NCI-H2029 (cell line): Measurements from ENCODE around the gene ARHGEF40.

Experiments
- DNase-seq: peaks from one replicate; lab custom pipeline; 2025; lab: John Stamatoyannopoulos, UW

Gene ARHGEF40

DNA sequence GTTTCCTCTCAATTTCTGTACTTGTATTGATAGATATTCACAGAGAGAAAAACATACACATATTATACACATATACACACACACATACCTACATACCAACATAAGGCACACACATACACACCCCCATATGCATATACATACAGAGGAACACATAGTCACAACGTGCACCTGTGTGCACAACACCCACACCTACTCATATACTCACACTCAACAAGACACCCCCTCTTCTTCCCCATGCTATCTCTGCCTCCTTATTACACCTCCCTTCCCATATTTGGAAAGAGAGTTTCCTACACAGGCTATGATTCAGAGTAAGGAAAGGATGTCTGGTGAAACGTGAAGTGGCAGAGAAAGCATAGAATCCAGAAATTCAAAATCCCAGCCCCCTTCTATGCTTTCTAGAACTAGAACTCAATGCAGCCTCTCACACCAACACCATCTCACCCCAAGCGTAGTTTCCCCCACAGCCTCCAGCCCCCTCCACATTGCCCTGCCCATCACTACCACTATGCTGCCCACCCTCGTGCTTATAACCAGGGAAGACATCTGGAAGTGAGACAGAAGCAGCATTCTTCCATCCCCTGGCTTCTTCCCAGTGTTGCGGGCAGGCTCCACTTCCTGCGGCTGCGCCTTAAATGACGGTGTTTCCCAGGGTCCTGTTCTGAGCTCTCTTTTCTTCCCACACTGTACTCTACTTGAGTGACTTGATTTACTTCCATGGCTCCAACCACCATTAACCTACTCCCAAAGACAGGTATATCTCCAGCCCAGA lies 10.1 kb upstream of the ARHGEF40 start:
- no peak for DNase-seq

DNA sequence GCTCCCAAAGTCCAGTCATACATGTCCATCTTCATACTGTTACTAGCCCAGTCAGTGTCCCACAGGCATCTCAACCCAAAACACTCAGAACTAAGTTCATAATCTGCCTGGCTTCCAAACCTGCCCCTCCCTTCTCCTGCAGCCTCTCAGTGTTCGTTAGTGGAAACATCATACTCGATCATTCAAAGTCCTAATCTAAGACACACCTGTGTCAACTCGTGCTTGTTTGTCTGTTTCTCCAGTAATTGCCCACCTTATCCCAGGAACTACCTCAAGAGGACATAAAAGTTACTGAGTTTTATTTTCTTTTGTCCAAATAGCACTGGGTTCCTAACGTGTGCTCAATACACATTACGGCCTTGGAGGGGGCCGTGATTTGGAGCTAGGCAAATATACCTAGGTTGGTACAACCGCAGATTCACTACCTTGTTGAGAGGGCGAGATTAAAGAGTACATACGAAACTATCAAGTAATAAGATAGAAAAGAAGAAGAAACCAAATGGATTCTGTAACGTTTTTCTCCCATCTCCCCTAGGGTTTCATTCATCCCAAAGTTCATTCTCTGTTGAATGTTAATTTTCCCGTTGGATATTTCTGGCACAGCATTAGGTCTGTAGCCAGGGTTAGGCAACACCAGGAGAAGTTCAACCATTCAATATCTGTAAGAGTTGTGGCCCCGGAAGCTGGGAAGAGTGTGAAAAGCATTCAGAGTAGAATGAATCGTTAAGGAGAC lies 9.3 kb upstream of the ARHGEF40 start:
- DNase-seq, result no peak

DNA sequence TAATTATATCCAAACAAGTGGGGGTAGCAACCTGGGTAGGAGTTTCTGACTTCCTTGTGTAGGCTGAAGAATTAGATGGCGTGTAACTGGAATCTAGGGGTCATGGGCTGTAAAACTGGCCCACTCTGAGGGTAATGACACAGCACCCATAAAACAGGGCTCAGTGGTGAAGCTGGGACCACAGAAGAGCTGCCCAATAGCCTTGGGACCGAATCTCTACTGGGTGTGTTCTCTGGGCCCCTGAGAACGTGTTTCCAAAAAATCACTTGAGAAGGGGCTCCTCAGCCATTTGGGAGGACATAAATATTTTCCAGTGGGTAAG lies 8.8 kb upstream of the ARHGEF40 start:
- DNase-seq, result no peak

DNA sequence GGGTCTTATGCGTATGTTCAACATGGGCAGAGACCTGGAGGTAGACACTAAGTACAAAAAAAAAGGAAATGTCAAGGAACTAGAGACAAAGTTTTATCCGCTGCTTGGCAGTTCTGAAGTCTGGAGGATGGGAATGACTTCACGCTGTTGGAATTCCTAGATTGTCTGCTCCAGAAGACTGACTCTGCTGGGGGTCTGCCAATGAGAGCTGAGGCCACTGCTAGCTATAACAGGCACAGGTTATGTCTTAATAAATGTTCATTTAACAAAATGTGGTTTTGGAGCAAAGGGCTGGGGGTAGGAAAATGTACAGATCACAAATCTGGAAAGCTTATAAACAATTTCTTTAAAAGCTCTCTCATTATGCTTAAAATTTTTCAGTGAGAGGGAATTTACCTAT lies 6.6 kb upstream of the ARHGEF40 start:
- no peak for DNase-seq

DNA sequence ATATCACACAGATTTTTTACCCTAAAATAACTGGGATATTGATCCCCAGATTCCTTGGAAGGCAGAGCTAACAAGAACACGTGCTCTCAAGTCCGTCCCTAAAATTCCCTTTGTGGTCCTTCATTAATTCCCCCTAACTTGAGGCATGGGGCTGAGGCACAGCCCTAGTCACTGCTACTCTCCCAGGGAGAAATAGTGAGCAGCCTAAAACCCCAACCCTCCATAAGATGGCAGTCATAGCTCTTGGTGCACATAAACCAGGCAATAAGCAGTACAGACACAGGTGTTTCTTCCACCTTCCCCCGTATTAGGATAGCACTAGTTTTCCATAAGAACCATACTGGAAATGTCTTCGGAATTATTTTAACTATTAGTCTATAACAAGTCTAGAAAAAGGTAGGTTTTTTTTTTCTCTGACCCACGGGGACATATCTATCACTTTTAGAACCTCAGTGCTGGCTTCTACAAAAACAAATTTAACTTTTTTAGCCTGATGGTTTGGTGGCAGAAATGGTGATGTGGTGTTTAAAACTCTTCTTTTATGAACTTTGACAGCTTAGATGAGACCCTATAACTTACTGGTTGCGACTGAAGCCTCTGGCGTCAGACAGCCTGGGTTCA lies 3.1 kb upstream of the ARHGEF40 start:
- DNase-seq, result no peak

DNA sequence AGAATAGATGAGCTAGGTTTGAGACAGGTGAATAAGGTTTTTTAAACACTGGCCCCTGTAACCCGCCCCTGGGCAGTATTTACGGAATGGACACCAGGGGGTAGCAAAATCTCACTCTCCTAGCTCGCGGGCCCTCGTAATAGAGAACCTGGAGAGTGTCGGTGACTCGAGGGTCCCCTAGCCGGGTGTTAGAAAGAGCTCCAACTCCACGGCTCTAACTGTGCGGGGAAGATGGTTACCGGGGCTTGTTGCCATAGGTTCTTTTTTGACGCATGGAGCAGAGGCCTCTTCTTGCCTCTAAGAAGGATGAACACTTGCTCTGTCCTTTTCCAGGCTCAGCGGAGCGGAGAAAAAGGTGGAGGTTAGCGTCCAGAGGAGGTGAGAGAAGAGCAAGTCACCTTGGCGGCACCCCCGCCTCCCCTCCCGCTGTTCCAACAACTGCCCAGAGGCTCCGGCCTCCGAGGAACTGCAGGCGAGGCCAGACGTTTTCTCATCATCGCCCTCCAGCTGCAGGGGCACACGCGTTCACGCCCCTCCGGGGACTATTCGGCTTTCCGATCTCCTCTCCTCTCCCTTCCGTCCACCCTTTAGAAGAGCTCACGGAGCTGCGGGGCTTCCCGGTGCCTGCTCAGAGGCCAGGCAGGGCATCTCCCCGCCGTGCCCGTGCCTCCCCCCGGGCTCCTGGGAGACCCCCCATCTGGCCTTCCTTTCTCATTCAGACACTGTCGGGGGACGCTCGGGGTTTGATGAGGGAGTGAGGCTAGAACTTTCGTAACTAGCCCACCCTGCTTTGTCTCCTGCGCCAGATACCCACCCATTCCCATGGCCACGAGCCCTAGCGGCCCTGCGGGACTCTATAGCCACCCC lies 1.4 kb upstream of the ARHGEF40 start:
- peak; percentile 31 for DNase-seq

DNA sequence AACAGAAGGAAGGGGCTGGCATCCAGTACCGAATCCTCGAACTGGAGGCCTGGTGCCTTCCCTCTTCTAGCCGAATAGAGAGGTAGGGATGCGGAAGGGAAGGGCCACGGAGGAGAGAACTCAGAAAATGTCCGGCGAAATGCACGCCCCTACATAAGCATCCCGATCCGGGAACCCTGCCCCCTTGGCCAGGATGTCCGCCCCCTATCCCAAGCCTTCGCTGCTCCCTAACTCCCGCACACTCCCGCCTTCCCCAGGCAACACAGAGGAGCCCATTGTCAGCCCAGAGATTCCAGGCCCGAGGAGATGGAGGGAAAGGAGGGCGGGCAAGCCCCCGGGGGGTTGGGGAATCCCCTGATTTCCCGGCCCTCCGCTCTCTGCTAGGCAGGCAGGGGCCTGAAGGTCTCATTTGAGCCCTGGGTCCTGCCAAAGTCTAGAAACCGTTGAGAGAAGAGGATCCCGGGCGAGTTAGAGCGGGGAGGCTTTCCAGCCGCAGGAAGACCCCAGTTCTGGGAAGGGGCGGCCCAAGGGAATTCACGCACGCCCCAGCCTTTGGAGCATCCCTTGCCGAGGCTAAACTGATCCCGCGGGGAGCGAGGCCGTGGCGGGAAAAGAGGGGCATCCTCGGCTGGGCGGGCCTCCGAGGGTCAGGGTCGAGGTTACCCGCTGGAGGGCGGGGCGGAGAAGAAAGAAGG lies 569 bp upstream of the ARHGEF40 start:
- no peak for DNase-seq

DNA sequence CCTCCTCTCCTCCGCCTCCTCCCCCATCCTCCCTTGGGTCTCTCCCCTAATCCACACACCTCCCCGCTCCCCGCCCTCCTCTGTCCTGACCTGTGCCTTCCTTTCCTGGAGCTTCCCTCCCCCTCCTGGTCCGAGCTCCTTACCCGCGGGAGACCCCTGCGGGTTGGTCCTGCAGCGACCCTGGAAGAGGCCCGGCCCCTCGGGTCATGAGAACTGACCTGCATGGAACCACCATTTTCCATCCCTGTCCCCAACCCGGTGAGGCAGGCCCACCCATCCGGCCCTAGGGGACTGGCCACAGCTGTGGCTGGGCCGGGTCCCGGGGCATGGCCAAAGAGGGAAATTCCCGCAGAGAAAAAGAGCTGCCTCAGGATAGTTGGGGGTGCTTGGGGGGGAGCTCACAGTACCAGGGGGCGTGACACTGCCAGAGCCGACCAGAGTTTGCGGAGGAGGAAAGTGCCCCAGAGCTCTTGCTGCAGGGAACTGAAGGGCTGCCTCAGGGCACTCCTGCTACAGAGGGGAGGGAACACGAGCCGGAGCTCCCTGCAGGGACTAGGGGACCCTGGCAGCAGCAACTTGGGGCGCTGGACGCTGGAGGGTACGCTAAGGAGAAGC lies 613 bp downstream of the ARHGEF40 start:
- DNase-seq, result no peak

DNA sequence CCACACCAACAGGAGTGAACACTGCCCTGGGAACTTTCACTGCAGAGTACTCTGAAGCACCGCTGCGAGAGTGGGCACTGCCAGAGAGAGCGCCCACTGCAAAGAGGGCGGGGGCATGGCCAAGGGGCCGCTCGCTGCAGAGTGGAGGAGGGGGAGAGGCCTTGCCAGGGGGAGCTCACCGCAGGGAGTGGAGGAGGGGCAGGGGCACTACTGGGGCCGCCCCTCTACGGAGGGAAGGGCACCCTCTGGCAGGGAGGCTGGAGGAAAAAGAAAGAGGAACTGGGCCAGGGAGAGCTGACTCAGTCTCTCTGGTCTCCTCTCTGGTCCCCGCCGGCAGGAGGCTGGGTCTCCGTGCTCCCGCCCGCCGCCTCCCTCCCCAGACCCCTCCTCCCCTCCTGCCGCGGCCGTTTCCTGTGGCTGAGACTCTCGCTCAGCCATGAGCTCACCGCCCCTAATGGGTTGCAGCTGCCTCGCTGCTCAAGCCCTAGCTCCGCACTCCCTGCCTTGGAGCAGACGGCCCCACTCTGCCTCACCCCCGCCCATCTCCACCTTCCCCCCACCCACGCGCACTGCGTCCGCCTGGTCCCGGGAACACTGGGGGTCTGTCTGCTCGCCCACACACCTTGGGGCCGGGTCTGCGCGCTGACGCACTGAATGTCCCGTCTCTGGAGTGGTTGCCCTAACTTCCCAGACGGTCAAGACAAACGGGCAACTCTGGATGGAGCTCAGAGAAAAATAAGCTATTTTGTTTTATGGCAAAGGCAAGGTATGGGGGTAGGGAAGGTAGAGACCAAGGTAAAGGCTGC lies 1.3 kb downstream of the ARHGEF40 start:
- DNase-seq, result peak; percentile 84

DNA sequence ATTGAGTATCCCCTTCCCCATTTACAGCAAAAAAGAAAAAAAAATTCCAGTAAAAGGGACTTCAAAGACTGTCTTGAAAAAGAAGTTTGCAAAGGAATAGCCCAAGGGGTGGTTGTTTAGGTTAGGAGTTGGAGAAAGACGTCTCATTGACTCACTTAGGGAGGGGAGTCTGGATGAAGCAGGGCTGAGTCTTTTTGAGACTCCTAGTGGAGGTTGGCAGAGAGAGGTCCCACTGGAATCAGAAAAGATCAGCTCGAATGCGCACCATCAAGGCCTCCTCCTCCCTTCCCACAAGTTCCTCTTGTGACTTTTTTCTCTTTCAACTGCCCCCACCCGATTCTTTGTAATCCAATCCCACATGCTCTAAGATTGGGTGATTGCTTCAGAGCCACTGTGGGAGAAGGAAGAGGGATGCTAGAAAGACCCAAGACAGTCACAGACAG lies 1.9 kb downstream of the ARHGEF40 start:
- no peak for DNase-seq

DNA sequence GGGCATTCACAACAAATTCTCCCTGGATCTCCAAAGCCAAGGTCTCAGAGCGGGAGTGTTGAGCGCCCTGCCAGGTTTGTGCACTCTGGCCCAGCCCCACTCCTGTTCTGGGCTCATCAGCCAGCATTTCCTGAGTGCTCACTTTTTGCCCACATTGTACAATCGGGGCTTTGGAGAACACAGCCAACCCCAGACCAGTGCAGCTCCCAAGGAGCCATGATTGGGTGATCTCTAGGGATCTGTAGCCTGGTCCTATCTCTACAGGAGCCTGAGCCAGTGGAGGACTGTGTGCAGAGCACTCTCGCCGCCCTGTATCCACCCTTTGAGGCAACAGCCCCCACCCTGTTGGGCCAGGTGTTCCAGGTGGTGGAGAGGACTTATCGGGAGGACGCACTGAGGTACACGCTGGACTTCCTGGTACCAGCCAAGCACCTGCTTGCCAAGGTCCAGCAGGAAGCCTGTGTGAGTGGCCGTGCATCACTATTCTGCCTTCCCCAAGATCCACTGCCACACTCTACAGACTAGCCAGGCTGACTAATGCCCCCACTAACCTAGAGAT lies 2.8 kb downstream of the ARHGEF40 start:
- peak; percentile 29 for DNase-seq

DNA sequence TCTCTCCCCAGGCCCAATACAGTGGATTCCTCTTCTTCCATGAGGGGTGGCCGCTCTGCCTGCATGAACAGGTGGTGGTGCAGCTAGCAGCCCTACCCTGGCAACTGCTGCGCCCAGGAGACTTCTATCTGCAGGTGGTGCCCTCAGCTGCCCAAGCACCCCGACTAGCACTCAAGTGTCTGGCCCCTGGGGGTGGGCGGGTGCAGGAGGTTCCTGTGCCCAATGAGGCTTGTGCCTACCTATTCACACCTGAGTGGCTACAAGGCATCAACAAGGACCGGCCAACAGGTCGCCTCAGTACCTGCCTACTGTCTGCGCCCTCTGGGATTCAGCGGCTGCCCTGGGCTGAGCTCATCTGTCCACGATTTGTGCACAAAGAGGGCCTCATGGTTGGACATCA lies 3.8 kb downstream of the ARHGEF40 start:
- DNase-seq, result no peak

DNA sequence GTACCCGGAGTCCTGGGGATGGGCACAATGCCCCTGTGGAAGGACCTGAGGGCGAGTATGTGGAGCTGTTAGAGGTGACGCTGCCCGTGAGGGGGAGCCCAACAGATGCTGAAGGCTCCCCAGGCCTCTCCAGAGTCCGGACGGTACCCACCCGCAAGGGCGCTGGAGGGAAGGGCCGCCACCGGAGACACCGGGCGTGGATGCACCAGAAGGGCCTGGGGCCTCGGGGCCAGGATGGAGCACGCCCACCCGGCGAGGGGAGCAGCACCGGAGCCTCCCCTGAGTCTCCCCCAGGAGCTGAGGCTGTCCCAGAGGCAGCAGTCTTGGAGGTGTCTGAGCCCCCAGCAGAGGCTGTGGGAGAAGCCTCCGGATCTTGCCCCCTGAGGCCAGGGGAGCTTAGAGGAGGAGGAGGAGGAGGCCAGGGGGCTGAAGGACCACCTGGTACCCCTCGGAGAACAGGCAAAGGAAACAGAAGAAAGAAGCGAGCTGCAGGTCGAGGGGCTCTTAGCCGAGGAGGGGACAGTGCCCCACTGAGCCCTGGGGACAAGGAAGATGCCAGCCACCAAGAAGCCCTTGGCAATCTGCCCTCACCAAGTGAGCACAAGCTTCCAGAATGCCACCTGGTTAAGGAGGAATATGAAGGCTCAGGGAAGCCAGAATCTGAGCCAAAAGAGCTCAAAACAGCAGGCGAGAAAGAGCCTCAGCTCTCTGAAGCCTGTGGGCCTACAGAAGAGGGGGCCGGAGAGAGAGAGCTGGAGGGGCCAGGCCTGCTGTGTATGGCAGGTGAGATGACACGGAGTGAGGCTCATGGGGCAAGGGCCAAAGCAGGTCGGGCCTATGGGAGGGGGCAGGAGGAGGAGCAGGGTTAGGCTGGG lies 4.5 kb downstream of the ARHGEF40 start:
- no peak for DNase-seq

DNA sequence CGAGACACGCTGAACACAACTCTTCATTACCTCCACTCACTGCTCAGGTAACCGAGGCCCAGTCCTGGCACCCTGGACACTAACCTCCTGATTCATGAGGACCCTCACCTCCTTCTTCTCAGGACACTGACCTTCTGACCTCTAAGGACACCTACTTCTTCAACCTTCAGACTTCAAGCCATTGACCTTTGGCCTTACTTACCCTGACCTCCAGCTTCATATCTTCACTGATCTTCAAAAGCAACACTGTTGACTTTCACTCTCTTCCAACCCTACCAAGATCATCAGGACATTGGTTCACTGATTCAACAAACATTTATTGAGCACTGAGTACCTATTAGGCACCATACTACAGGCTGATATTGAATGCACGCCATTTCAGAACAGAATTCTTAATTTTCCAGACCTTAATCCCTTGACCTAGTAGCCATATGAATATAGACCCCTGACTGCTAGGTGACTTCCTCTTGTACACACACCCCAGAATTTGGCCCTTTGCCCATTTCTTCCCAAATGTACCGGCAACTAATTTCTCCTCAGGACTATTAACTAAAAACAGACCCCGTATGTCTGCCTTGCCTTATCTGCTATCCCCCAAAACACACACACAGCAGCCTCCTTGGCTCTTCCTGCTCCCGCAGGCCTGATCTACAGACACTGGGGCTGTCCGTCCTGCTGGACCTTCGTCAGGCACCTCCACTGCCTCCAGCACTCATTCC lies 5.8 kb downstream of the ARHGEF40 start:
- no peak for DNase-seq

DNA sequence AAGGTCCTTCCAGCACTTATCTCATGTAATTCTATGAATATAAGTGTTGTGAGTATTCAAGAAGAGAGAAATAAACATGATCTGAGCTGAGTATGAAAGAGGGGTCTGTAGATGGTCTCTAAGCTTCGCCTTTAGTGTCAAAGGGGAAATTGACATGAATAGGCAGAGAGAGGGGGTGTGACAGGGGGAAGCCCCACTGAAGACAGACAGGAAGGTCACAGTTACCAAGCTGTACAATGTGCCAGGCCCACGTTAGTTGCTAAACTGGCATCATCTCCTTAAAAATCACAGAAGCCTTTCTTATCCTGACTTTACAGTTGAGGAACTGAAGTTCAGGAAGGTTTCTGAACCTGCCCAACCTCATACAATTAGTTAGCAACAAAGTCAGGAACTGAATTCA lies 7.6 kb downstream of the ARHGEF40 start:
- no peak for DNase-seq

DNA sequence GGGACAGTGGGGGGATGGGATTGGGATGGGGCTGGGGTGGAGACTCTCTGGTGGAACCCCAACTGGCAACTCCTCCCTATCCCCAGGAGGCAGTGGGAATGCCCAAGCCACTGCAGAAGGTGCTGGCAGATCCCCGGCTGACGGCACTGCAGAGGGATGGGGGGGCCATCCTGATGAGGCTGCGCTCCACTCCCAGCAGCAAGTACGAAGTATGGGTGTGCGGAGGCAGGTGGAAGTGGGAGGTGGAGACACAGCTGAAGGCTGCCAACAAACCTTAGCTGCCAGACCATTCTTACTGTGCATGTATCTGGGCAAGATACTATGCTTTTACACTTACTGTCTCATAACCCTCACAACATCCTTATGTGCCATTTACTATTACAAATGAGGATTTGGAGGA lies 8.2 kb downstream of the ARHGEF40 start:
- DNase-seq, result no peak

DNA sequence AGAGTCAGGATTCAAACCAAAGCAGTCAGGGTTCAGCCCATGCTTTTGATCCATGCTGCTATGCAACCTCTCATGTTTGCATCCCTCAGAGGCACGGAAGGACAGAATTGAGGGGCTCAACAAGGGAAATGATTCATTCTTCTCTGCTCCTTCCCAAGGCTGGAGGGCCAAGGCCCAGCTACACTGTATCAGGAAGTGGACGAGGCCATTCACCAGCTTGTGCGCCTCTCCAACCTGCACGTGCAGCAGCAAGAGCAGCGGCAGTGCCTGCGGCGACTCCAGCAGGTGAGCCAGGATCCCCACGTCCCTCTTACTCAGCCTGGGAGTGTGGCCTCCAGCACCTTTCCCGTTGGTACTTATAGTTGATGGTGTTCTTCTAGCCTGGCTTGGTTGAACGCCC lies 8.6 kb downstream of the ARHGEF40 start:
- no peak for DNase-seq

DNA sequence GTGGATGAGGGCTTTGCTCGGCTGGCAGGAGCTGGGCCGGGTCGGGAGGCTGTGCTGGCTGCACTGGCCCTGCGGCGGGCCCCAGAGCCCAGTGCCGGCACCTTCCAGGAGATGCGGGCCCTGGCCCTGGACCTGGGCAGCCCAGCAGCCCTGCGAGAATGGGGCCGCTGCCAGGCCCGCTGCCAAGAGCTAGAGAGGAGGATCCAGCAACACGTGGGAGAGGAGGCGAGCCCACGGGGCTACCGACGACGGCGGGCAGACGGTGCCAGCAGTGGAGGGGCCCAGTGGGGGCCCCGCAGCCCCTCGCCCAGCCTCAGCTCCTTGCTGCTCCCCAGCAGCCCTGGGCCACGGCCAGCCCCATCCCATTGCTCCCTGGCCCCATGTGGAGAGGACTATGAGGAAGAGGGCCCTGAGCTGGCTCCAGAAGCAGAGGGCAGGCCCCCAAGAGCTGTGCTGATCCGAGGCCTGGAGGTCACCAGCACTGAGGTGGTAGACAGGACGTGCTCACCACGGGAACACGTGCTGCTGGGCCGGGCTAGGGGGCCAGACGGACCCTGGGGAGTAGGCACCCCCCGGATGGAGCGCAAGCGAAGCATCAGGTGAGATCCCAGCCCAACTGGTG lies 11.5 kb downstream of the ARHGEF40 start:
- DNase-seq, result no peak
